Pons (tissue), 1 donor: ENCODE results near the gene ARFIP1.
A peak's percentile ranks its signal among the peaks of the same experiment; 100 is the strongest.
"Not testable (repeated sequence)": the region's sequence is repeated elsewhere in the genome, so short reads cannot be mapped to it uniquely, and the experiment has no call there.

Experiments
- DNase-seq: peaks from one replicate; pipeline ENCODE4 v3.0.0-alpha.2; 2016; ENCODE audit warnings: low spot score

The ARFIP1 gene, protein sequence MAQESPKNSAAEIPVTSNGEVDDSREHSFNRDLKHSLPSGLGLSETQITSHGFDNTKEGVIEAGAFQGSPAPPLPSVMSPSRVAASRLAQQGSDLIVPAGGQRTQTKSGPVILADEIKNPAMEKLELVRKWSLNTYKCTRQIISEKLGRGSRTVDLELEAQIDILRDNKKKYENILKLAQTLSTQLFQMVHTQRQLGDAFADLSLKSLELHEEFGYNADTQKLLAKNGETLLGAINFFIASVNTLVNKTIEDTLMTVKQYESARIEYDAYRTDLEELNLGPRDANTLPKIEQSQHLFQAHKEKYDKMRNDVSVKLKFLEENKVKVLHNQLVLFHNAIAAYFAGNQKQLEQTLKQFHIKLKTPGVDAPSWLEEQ

DNA sequence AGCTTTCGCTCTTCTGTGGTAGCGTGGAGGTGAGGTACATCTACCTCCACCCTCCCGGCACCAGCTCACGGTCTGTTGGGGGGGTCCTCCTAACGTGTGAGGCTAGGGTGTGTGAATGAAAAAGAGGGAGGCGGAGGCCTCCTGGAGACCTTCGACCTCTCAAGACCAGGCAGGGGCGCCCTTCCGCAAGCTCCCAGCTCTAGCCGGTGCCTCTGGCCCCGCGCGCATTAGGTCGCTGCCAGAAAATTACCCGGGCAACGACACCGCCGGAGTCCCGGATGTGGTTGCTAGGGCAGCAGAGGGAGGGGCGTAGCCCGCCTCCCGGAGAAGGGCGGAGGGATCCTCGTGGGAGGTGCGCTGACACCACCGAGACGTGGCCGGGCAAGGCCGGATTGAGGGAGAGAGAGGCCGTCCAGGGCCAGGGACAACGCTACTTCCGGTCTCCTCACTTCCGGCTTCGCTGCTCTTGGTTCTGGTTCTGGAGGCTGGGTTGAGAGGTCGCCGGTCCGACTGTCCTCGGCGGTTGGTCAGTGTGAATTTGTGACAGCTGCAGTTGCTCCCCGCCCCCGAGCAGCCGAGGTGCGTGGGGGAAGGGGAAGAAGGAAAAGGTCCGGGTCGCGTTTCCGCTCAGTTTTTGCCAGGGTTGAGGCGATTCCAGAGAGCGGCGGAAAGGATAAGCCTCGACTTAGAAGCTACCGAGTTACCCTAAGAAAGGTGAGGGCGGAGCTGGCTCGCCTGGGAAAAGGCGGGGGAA lies at the start of gene ARFIP1, which contains the start of gene TIGD4:
Gene ARFIP1, plus strand, starts transcription at position 442 of the 754 bp plus-strand sequence. CDS start 49,680 bp downstream, outside the sequence.
Gene TIGD4, minus strand, starts transcription at position 218 of the 754 bp plus-strand sequence. CDS start 8,726 bp downstream, outside the sequence.
- DNase-seq: peak; percentile 99

DNA sequence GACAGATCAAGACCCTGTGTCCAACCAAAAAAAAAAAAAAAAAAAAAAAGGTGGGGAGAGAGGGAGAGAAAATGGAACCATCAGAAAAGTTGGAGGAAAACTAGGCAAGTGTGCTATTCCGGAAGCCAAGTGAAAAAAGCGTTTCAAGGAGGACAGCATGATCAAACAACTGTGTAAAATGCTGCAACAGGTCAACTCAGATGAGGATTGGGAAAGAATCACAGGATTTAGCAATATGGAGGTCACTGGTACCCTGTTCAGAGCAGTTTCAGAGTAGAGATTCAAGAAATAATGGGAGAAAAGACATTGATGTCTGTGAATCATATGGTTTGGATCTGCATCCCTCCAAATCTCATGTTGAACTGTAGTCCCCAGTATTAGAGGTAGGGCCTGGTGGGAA lies 47.8 kb upstream of the ARFIP1 start:
- DNase-seq: no peak

DNA sequence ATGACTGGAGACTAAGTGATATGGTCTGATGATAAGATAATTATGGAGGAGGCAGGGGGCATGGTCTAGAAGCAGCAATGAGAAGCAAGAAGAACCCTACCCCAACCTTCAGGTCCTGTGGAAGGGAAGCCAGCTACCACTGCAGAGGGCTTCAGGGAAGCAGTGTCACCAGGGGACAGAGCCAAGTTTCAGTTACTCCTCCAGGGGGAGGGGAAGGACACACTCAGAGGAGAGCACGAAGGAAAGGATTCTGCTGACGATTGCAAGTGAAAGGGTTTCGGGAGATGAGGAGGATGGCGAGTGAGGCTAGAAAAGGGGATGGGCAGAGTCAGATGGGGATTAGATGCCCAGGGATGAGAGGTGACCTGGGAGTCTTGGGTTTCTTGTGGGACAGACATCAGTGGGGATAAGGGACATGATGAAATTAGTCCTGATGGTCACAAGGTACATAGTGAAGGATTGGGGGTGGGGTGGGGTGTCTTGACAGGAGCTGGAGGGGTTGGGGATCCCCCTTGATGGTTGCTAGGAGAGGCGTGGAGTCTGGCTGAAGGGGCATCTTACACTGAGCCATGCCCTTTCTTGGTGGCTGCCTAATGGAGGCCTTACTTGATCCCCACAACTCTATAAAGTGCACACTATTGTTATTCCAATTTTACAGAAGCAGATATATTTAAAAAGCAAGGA lies 45.6 kb upstream of the ARFIP1 start:
- peak; percentile 40 for DNase-seq

DNA sequence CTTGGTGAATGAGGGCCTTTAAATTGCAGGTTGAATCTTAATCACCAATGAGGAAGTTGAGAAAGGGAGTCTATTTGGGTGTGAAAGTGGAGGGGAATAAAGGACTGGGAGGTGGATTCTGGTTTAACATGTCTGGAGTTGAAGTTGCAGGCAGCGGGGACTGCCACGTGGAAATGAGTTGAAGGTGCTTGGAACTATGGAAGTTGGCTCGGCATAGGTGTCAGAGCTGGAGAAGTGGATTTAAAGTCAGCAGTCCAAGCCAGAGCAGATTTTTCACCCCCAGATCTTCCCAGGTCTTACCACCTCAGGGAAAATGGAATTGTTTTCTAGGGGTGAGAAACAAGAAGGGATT lies 45.1 kb upstream of the ARFIP1 start:
- no peak for DNase-seq

DNA sequence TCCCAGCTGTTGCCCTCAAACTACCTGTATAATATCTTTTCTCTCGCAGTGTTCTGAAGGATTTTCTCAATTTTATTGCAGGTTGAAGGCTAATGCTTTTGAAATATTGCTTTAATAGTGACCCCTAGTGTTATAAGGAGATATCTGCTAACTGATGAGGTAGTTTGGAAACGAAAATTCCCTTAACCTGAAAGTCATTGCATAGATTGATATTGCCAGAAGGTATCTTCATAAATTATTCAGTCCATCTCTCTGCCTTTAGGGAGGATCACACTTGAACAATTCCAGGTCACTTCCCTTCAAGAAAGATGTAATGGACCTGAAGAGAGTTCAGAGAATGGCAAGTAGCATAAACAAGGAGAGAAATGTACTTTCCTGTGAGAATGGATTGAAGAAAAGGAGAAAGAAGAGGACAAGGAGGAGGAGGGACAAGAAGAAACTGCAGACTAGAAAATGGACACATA lies 44.3 kb upstream of the ARFIP1 start:
- DNase-seq: peak; percentile 37

DNA sequence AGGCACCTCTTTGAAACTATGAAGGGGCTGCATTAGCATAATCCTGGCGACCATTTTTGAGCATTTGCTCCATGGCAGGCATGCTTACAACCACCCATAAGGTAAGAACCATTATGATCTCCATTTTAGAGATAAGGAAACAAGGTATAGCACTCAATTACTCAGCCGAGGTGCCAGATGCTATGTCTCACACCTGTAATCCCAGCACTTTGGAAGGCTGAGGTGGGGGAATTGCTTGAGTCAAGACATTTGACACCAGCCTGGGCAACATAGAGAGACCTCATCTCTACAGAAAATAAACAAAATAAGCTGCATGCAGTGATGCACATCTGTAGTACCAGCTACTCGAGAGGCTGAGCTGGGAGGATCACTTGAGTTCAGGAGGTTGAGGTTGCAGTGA lies 43.8 kb upstream of the ARFIP1 start:
- no peak for DNase-seq

DNA sequence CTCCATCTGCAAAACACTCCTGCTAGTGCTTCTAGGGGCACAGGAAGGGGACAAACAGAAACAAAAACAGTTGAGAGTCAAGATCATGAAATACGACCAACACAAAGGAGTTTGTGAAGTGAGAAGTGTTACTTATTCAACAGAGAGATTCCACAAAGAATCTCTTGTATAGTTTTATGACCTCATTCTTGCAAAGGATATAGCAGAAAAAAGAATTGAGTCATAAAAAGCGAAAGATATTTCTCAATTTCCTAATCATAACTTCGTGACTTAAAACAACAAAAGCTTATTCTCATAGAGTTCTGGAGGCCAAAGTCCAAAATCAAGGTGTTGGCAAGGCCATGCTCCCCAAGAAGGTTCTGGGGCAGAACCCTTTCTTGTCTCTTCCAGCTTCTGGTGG lies 40.9 kb upstream of the ARFIP1 start:
- DNase-seq: no peak

DNA sequence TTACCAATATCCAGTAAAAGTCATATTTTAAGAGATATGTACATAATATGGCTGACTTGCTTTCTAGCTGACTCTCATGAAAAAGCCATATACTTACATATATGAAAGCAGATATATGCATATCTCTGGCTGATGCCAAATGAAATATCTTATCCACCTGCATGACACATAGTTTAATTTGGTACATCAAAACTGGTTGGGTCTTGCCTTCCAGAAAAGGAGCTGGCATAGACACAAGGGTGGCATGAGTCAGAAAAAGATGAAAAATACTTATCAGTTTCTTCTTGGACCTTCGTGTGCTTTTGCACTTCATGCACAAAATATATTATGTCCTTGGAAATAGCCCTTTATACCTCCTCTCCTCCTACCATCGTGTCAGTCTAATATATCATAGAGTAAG lies 32.3 kb upstream of the ARFIP1 start:
- no peak for DNase-seq

DNA sequence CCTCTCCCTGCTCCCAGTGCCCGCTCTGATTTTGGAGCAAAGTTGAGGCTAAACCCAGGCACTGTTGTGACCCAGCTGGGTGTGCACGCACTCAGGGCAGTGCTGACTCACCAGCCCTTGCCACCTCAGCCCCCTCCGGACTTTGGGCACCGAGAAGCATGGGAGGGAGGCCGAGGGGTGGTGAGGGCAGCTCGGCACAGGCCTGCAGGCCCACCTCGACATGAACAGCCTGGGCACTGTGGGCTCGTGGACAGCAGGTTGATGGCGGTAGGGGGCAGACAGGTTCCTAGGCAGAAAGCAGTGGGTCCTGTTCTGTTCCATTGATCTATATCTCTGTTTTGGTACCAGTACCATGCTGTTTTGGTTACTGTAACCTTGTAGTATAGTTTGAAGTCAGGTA lies 31.1 kb upstream of the ARFIP1 start:
- DNase-seq: no peak

DNA sequence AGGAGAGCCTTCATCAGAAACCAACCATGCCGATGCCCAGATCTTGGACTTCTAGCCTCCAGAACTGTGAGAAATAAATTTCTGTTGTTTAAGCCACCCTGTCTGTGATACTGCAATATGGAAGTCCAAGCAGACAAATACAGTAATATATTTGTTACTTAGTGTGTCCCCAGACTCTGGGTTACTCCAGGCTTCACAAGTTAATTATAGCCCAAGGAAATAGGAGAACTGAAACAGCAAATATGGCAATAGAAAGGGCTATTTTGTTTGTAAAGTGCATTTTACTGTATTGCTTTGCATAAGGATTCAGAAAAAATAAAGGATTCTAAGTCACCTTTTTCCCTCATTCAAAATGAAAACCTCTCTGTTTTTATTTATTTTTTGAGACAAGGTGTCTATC lies 16.0 kb upstream of the ARFIP1 start:
- peak; percentile 46 for DNase-seq

DNA sequence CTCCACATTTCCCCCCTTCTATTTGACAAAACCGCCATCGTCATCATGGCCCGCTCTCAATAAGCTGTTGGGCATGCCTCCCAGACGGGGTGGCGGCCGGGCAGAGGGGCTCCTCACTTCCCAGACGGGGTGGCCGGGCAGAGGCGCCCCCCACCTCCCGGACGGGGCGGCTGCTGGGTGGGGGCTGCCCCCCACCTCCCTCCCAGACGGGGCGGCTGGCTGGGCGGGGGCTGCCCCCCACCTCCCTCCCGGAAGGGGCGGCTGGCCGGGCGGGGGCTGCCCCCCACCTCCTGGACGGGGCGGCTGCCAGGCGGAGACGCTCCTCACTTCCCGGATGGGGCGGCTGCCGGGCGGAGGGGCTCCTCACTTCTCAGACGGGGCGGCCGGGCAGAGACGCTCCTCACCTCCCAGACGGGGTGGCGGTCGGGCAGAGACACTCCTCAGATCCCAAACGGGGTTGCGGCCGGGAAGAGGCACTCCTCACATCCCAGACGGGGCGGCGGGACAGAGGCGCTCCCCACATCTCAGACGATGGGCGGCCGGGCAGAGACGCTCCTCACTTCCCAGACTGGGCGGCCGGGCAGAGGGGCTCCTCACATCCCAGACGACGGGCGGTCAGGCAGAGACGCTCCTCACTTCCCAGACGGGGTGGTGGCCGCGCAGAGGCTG lies 14.6 kb upstream of the ARFIP1 start:
- not testable (repeated sequence) for DNase-seq

DNA sequence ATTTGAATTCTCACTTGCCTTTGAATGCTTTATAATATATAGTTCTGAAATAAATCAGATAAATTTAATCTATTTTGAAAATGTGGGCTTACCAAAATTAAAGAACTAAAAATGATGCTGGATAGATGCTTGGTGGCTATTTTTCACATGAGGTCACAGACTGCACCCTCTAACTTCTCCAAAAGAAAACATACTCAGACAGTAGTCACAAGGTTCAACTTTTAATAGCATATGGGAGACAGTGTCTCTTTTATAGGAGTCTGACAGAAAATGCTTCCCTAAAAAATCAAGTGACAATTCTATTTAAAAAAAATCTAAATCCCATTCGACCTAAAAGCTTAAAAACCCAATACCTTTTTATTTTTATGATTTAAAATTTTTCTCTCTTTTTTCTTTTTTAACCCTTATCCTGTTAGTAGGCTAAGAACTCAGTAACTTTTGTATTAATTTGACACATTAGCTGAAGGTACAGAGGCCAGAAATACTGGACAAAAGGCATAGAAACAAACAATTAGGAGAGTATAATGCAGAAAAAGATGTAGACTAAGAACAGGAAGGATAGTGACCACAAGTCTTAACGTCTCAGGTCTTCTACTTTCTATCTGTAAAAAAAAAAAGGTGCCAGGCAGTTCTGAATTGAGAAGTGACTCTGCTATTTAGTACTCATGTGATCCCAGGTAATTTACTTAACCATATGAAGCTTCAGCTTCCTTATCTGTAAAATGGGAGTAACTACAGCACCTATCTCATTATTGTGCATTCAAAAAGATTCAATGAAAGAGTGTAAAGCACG lies 7.8 kb upstream of the ARFIP1 start:
- peak; percentile 83 for DNase-seq

DNA sequence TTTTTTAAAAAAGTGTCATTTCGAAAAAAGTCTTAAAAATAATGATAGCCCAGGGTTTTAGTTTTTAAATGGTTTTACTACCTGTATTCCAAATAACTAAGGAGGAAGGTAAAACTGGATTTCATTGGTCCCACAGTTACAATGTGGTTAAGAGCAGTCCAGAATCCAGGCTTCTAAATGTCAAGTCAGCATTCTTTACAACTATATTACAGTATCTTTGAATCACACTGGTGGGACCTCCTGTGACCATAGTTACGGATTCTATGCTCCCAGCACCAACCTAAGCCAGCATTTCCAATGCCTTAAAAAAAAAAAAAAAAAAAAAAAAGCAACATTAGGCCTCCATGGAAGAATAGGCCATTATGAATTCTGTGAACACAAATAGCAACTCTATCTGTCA lies 6.4 kb upstream of the ARFIP1 start:
- no peak for DNase-seq

DNA sequence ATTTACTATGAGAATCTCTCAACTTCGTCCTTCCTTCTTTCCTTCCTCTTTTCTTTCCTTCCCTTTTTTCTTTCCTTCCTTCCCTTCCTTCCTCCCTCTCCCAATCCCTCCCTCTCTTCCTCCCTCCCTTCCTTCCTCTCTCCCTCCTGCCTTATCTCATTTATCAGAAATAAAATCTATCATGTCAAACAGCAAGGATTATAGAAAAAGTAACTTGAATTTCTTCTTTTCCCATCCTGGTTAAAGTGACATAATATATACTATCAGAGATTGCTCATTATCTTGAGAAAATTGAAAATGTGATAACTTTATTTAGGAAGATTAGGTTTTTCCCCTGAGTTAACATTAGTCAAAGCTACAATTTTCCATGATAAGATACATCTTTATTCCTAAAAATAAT lies 5.8 kb upstream of the ARFIP1 start:
- no peak for DNase-seq

DNA sequence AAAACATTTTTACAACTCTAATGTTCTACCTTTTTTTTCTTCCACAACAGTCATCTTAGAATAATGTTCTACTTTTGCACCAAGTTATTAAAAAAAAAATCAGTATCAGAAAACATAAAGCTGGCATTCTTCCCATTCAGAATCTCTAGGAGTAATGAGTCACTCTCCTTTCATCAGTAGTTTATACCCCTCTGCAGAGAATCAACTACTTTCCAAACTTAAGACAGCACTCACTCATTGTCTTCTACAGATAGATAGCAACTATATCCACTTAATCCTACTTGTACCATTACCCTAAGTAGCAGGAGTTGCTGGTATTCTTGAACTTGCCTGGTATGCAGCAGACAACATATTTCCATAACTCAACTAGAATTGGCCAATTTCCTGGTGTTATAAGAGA lies 3.4 kb upstream of the ARFIP1 start:
- DNase-seq: no peak

DNA sequence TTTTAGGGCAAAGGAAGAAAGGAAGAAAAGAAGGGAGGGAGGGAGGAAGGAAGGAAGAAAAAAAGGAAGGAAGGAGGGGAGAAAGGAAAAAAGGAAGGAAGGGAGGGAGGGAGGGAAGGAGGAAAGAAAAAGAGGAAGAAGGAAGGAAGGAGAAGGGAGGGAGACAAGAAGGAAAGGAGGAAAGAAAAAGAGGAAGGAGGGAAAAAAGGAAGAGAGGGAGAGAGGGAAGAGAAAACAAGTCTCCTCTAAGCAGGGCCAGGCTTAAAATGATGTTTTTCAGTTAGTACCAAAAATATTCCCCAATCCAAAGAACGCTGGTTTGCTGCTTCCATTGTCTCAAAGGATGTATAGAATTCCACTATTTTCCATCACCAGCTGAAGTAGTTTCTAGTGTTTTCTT lies 2.3 kb upstream of the ARFIP1 start:
- DNase-seq: no peak

DNA sequence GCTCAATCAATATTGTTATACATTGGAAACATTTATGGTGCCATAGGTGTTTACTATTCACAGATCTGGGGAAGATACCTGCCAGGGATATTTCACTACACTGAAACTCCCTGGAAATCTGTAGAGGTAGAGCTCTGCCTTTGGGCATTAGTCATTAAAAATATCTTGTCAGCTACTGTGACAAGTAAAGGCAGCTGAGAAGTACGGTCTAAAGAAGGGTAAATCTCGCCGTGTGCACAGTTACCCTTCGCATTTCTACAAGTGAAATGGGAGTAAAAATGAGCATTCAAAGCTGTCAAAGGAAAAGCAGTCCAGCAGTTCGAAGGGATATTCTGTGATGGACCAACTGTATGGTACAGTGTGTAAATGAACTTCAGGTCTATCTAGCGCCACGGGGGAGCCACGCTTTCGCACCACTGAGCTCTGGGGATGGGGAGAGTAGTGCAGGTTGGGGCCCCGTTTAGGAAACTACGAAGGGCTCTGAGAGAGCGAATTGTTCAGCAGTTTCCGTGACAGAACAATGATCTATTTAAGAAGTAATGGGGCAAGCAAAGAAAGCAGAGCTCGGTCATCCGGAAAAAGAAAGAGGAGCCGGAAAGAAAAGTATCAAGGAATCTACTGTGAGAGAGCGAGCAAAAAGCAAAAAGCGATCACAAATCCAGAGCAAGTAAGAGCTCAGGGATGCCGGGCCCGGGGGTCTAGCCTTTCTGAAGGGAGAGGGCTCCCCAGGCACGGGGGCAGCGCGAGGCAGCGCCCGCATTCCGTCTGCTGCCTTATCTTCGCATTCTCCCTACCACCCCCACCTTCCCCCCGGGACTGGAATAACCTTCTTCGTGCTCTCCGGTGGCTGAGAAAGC lies 870 bp upstream of the ARFIP1 start:
- peak; percentile 52 for DNase-seq

DNA sequence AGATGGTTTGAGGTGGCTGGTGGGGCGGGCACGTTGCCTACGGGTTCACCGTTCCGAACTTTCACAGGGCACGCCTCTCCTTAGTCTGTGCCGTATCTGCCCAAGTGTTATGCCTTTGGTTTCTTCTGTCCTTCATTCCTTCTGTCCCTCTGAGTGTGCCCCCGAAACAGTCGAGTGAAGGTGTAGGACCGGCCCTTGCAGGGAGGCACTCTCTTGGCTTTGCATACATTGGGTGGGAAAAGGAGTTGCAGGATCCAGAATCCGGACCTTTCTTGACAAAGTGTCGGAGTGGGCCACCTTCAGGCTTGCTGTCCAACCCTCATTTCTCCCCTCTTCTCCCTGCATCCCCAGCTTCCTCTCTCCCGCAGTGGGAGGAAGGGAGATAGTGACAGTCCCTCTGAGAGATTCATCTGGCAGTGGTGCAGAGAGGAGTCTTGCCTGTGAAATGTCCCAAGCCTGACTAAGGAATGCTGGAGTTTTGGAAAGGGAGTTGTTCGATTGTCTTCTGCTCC lies 569 bp downstream of the ARFIP1 start:
- peak; percentile 49 for DNase-seq

DNA sequence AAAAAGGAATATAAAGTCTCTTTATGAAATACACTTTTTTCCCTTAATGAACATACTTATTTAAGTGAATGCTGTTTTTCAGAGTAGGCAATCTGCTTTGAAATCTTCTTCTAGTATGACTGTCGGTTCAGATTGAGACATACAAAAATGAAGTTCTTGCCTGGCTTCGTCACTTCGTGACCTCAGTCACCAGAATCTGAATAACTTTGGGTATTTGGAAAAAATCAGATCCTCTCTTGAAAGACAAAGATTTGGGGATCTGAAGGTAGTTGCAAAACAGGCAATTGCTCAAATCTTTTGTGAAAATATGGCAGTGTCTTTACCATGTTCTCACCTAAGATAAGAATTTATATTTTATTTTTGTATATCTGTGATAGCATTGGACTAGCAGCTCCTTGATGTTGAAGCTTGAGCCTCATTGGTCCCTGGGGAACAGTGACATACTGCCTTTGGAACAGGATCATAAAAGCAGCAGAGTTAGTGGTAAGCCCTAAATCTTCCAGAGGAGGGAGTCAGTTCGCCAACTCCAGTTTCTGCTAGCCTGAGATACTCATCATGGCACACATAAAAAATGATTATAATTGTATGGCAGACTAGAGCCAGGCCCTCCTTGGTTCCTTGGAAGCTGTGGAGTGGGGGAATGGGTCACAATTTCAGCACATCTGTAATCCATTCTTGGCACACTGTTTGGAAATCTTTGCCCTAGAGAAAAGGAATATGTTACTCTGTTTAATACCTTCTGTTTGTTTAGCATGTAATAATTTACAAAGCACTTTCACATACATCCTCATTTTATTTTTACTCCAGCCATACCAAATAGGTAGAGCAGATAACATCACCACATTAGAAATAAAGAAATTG lies 5.0 kb downstream of the ARFIP1 start:
- DNase-seq: peak; percentile 47
